Measurements from ENCODE around the gene MRGPRF.
"Not testable (repeated sequence)": the region's sequence is repeated elsewhere in the genome, so short reads cannot be mapped to it uniquely, and the experiment has no call there.

- TF ChIP-seq RXRA (IDR thresholded peaks at IDR 0.05; ENCODE audit: borderline replicate concordance, low read depth); EP300 (IDR thresholded peaks at IDR 0.05; ENCODE audit: borderline replicate concordance in 1 of 2, low read depth in 1 of 2, low read length in 1 of 2); REST (IDR thresholded peaks at IDR 0.05; ENCODE audit: low read depth, low read length); CTCF (IDR thresholded peaks at IDR 0.05); PBX3 (IDR thresholded peaks at IDR 0.05); POLR2AphosphoS5 (IDR thresholded peaks at IDR 0.05; ENCODE audit: low read depth, low read length); RFX5 (IDR thresholded peaks at IDR 0.05; ENCODE audit: low read length); USF2 (IDR thresholded peaks at IDR 0.05; ENCODE audit: borderline replicate concordance, low read depth, low read length); MAX (IDR thresholded peaks at IDR 0.05; ENCODE audit: low read depth); GATA2 (CRISPR knock-in tag; IDR thresholded peaks at IDR 0.05); EZH2phosphoT487 (IDR thresholded peaks at IDR 0.05; ENCODE audit: borderline replicate concordance, low read depth); FOSL2 (IDR thresholded peaks at IDR 0.05; ENCODE audit: borderline replicate concordance, low read depth); RAD21 (IDR thresholded peaks at IDR 0.05; ENCODE audit: low read length); TAF1 (IDR thresholded peaks at IDR 0.05; ENCODE audit: borderline replicate concordance, low read depth, low read length): not testable (repeated sequence)
These were observed 39.3 kb downstream of the MRGPRF start for GRCh38 chr11:68973706-68974105.

Data from SK-N-SH (cell line).